H1 (cell line): Measurements from ENCODE around the gene WWP2. TPM values are rescaled to one million over a fixed set of nuclear protein-coding genes. Genes with fewer than 3 reads are reported as not detected.

ENCODE experiments used
- CBX5 ChIP-seq: fragments of 300-800, 300-1000 bp; sonication (generic); IDR thresholded peaks from 2 replicates; pipeline ENCODE4 v1.7.1; 2016; ENCODE audit warnings: antibody characterized with exemption, low read length, low read depth
- RAD21 ChIP-seq, 2 experiments: IDR thresholded peaks in 1 of 2; conservative IDR thresholded peaks in 1 of 2; 2 replicates each; pipeline ENCODE4 v1.6.1; 2011; ENCODE audit warnings: low read depth in 2 of 2, low read length in 2 of 2, improper control_type of control experiment in 1 of 2, inconsistent platforms in 1 of 2, mild to moderate bottlenecking in 1 of 2, moderate library complexity in 1 of 2
- RFX5 ChIP-seq: IDR thresholded peaks from 2 replicates; pipeline ENCODE4 v1.6.1; 2011; ENCODE audit warnings: low read depth, low read length, improper control_type of control experiment, borderline replicate concordance
- SIN3A ChIP-seq, 2 experiments: IDR thresholded peaks in 1 of 2; conservative IDR thresholded peaks in 1 of 2; 2 replicates each; pipeline ENCODE4 v1.6.1; 2011 to 2012; ENCODE audit warnings: low read length in 2 of 2, improper control_type of control experiment in 1 of 2, low read depth in 1 of 2, mild to moderate bottlenecking in 1 of 2
- TBP ChIP-seq: IDR thresholded peaks from 2 replicates; pipeline ENCODE4 v1.6.1; 2011; ENCODE audit warnings: low read depth, low read length, improper control_type of control experiment
- polyA plus RNA-seq, 7 experiments: library from polyadenylated mRNA; depleted of rRNA in 3 of 7; stranded (reverse) in 5 of 7; unstranded in 2 of 7; fragments of >200 nt in 5 of 7; fragments of 200-250 nt in 2 of 7; gene quantifications; 1 replicate in 5 of 7; 2 replicates in 1 of 7; 4 replicates in 1 of 7; pipeline versions ENCODE4 v1.2.1 to v1.2.3, GENCODE V29; 2011 to 2013; ENCODE audit warnings: missing spikeins in 2 of 7, mixed read lengths in 2 of 7
- total RNA-seq: library from RNA; stranded (reverse); fragmentation: NEBNext Ultra II Directional; extraction: Animal tissue kit (Norgen Biotek cat#: 25700); gene quantifications from 2 replicates; pipeline ENCODE4 v1.2.1, GENCODE V29; 2021

The WWP2 gene
- total and polyA plus RNA-seq, 2 of the 8 experiments (the other 6 are each of a cell fraction or from before 2014, with no cell fraction given) = 14.1 to 42.2 TPM

DNA sequence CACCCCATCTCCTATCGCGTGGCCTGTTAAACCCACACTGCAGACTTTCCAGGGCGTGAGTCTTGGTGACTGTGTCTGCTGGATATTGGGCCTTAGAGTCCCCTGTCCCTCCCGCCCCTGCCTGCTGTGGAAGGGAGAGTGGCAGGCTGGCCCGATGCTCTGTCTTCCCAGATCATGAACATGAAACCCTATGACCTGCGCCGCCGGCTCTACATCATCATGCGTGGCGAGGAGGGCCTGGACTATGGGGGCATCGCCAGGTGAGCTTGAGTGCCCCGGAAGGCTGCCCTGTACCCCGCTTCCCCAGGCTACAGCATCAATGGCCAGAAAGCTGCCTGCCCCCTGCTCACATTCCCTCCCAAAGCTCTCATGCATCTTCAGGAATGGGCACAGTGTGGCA is 169.5 kb downstream of the WWP2 start (continued):
- TF ChIP-seq RAD21 (IDR thresholded peaks at IDR 0.05 in 1 of 2, conservative IDR thresholded peaks at IDR 0.05 in 1 of 2; ENCODE audit: low read depth in 2 of 2, low read length in 2 of 2) = no peak
- TF ChIP-seq SIN3A (conservative IDR thresholded peaks at IDR 0.05 in 1 of 2, IDR thresholded peaks at IDR 0.05 in 1 of 2; ENCODE audit: low read depth in 1 of 2, low read length in 2 of 2) = no peak
- no peak for TF ChIP-seq RFX5
- TF ChIP-seq TBP = no peak
- no peak for TF ChIP-seq CBX5
